PC-9 (cell line): ENCODE results near the gene NOX5.

ENCODE experiments used
- CTCF ChIP-seq: fragments of 200-600 bp; sonication (generic); conservative IDR thresholded peaks from 2 replicates; pipeline ENCODE4 v1.6.1; 2017; ENCODE audit warnings: mixed run types, antibody characterized with exemption, mild to moderate bottlenecking, moderate library complexity
- EZH2 ChIP-seq: fragments of 200-600 bp; sonication (generic); IDR thresholded peaks from 2 replicates; pipeline ENCODE4 v1.8.0; 2017; ENCODE audit warnings: antibody characterized with exemption, low read depth

GRCh38 chr15:69090197-69090948 lies 75.9 kb downstream of the NOX5 start:
- TF ChIP-seq CTCF, result no peak
- TF ChIP-seq EZH2, result no peak
